HG03196 (cell line): ENCODE data around the gene FOXA2.
"Not testable (repeated sequence)": the region's sequence is repeated elsewhere in the genome, so short reads cannot be mapped to it uniquely, and the experiment has no call there.

Experiments
- ATAC-seq: cut with Tn5 transposase; IDR thresholded peaks from one replicate; pipeline ENCODE4 v1.9.1; 2021; ENCODE audit not compliant: unreplicated experiment

Gene FOXA2

DNA sequence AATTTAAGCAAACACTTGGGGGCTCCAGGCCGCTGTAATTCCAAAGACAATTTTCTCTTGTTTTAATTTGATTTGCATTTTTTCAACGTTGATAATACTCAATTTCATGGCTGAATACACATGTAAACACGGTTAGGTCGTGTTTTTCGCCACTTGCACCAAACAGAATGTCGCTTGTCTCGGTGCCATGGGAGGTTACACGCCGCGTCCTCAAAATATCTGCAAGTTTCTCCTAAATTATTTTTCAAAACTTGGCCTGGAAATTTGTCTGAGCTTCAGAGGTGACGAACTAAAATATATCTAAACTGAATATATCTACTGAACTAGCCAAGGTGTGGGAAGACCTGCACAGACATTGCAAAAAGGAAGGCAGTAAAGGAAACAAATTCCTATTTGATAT, 15.0 kb downstream of the FOXA2 start:
- no peak for ATAC-seq

DNA sequence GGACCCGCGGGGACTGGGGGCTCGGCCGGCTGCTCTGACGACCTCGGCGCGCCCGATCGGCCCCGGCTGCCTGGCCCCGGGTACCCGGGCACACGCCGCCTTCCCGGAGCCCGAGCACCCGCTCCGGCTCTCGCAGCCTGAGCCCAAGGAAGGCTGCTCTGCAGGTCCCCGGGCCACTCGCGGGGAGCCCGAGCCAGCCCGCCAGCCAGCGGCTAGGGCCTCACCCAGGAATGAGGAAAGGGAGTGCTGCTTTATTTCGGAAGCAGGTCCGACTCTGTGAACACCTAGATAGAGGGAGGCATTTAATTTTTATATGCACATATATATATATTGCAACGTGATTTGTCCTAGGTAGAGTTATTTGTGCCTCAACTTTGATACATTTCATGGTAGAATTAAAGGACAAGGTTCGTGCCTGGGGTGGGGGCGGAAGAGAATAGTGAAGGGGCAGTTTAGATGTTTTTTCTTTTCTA, 15.5 kb downstream of the FOXA2 start:
- ATAC-seq = no peak

- ATAC-seq = no peak
Observed at GRCh38 chr20:22567944-22568871, 16.2 kb downstream of the FOXA2 start.

DNA sequence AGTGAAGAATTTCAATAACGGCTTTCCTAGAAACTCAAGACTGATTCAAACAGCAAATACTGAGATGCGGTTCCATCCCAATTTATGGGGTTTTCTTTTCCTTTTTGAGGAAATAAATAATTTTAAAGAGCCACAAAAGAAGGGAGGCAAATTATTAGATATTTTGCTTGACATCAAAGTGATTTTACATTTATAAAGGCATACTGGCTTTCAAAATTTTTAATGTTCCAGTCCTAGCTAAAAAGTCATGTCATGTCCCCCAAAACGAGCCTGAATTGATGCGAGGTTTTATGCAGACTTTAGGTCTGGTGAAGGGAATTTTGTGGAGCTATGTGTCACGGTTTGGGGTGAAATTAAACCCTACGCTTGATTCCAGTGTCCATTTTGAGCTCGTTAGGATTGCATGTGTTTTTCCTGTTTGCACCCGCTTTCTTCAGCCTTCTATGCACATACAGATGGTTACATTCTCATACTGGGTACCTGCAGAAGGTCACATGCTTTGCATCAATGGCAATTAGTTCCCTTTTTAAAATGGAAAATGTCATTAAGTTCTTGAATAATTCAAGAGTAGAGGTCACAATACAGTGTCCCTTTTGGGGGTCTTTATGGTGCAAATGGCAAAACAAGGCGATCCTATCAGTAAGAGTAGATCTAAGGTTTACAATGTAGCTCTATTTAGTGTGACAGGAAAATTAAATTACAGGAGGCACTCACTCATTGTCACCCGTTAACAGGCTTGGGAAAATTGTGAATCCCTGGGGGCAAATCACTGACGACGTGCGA, 17.3 kb downstream of the FOXA2 start:
- ATAC-seq = no peak

GRCh38 chr20:22563062-22563965, 21.1 kb downstream of the FOXA2 start:
- ATAC-seq = no peak

- ATAC-seq = no peak
Observed at GRCh38 chr20:22562620-22563019, 21.8 kb downstream of the FOXA2 start.

DNA sequence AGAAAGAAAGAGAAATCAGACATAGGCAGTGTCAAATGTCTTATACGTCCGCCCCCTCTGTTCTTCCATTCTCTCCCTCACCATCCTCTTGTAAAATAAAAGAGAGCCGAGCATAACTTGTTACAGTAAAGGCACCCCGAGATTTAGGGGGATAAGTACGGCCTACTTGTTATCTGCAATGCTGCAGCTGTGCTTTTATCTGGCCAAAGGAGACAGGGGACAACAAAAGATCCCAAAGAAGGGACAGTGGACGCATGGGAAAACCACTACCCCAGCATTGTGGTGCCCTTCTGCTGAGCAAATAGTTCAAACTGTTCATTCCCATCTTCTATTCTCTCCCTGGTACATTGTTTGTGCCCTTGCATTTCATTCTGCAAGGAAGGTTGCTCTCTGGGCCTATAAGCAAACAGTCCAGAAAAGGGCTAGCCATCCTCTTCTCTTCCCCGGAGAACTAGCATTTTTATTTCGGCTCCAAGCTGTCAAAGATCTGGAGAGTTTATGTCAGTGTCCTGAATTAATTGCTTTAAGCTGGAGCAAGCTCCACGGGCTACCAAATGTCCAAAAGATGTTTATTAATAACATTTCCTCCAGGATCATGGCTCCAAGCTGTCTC, 22.3 kb downstream of the FOXA2 start:
- ATAC-seq = no peak

DNA sequence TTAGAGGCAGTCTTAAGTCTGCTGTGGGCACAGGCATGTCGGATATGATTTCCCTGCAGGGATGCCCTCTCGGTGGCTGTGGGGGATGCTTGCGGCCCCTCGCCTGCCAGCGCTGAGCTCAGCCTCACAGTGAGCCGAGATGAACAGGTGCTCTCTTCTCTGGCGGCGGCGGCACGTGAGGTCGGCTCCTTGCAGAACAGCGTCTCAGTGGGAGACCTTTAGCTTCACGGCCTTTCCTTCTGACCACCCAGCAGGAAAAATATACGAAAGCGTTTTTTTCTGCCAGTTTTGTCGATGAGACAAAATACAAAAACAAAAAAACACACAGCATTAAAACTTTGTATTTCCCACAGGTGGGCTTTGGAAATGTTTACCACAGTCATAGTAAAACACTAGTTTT, 23.6 kb downstream of the FOXA2 start:
- no peak for ATAC-seq

DNA sequence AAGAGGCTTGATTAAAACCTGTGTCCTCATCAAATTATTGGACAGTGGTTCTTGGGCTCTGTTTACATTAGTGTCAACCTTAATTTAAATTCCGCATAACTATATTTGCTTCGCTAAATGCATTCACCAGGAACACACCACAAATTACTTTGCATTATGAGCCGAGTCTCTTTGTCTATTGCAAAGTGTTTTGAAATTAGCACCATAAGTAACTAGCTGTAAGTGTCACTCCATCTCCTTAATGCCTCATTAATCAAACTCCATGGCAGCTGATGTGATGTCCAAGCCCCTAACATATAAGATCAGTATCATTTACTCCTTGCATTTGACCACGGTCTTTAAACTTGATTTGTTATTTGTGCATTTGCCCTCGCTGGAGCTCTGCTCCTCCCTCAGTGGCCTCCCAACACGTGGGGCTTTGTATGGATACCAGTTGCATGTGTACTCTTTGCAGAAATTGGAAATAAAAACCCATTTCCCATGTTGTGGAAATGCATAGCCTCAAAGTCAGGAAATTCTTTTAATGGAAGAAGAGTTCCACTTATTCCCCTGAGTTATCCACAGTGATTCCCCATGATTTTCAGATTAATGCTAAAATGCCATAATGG, 24.6 kb downstream of the FOXA2 start:
- ATAC-seq = no peak

DNA sequence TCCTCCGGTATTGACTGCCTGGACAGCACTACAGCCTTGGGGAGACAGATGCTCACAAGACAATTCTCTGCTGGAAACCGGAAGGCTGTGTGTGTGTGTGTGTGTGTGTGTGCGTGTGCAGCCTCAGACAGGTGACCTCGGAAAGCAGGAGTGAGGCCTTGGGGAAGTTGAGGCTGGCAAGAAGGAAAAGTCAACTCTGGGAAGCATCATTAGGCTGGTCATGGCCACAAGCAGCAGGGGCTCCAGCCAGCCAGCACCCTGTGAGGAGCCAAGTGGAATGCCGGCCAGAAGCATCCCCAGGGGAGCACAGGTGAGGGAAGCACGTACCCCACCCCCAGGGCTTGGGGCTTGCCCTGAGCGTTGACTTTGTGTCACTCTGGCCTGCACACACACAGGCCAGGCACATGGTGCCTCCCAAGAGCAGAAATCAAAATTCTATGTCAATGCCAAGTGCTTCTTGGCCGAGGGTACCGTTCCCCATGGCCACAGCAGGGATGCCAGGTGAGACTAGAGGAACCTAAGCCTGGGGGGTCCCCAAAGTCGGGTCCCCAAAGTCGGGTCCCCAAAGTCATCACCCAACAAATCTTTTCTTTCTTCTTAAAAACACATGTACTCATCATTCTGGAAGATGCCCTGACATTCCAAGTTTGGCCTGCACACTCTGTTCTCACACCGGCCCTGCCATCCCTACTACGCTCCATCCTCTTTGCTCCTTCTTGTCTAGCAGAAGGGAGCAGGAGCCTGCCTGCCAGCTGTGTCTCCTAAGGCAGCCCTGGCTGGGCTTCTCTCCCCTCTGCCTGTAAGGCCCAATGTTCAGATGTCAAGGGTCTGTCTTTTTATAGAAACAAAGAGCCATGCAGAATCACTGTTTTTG, 26.7 kb downstream of the FOXA2 start:
- no peak for ATAC-seq

DNA sequence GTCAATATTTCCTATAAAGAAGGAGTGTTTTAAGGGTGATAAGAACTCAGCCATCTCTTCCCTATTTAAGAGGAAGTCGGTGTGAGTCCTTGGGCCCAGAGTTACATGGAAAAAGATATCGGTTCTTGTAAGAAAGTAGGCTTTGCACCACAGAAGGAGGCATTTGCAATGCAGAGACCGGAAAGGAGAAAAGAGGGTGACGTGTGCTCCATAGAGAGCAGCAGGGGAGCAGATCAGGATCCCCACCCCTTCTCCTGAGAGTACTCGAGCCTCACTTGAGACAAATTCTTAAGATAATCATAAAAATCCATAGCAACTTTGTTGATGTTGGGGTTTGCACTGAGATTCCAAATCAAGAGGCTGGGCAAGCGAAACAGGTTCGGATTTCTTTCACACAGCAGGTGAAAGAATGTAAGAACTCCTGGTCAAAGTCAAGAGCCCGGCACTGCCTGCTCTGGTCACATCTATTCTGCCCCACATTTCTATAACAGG, 27.8 kb downstream of the FOXA2 start:
- ATAC-seq = no peak

- no peak for ATAC-seq
Observed at GRCh38 chr20:22555791-22556564, 28.4 kb downstream of the FOXA2 start.

GRCh38 chr20:22554391-22554790, 30.0 kb downstream of the FOXA2 start:
- ATAC-seq = no peak

GRCh38 chr20:22550514-22550913, 33.9 kb downstream of the FOXA2 start:
- ATAC-seq = not testable (repeated sequence)

- ATAC-seq = no peak
Observed at GRCh38 chr20:22548040-22548439, 36.3 kb downstream of the FOXA2 start.

DNA sequence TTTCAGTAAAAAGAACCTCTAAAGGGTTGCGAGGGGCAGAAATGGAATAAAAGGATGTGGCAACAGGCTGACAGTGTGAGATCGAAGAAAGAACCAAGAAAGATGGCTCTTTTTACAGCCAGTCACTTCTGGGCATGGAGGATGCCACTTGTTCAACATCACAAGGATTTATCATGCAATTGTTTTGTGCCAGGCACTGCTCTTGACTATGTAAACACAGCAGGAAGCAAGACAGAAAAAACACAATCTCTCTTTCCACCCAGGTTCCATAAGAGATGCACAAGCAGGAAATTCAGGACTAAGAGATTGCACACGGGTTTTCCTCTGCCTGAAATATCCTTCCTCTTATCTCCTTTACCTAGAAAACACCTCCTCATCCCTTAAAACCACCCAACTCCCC, 38.0 kb downstream of the FOXA2 start:
- ATAC-seq = no peak

GRCh38 chr20:22545045-22545444, 39.3 kb downstream of the FOXA2 start:
- no peak for ATAC-seq

DNA sequence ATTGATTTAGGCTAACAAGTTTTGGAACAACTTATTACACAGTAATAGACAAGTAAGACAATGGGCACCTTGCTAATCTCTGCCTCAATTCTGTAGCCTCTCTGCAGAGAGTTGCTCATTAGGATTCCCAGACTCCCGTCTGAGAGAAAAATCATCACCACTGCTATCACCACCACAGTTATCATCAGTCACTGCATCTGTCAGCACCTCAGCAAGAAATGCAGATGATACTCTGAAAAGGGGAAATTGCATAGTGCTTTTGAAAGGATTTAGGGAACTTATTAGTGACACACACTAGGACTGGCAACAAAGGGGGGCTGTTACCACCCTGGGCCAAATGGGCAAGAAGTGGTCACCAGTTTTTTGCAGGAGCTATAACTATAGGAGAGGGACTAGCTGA, 39.9 kb downstream of the FOXA2 start:
- ATAC-seq = no peak
